Neural cell (in vitro differentiated cells): Measurements from ENCODE around the gene HDAC9. TPM values are rescaled to one million over a fixed set of nuclear protein-coding genes. Genes with fewer than 3 reads are reported as not detected.

Experiments used
- H2AFZ ChIP-seq: fragments of 200-600, 300-800 bp; sonication (generic), shearing (Covaris generic); 2 replicates; pipeline ENCODE4 v1.6.0; 2014; ENCODE audit warnings: low read depth, mild to moderate bottlenecking, antibody characterized with exemption, low read length, moderate library complexity
- H3F3A ChIP-seq: fragments of 200-600 bp; shearing (Covaris generic); 2 replicates; pipeline ENCODE4 v1.6.1; 2016; ENCODE audit warnings: mild to moderate bottlenecking, moderate library complexity, mixed read lengths, antibody characterized with exemption, low read length; ENCODE audit not compliant: insufficient read depth, poor library complexity, severe bottlenecking
- H3K27ac ChIP-seq: fragments of 200-600, 300-800 bp; sonication (generic), shearing (Covaris generic); 2 replicates; pipeline ENCODE4 v1.5.1; 2014; ENCODE audit warnings: mild to moderate bottlenecking, low read length, moderate library complexity
- H3K27me3 ChIP-seq: fragments of 300-800, 200-600 bp; sonication (generic), shearing (Covaris generic); 2 replicates; pipeline ENCODE4 v1.6.0; 2014; ENCODE audit warnings: mild to moderate bottlenecking, low read depth, low read length, moderate library complexity; ENCODE audit not compliant: insufficient read depth
- H3K36me3 ChIP-seq: fragments of 300-800, 200-600 bp; sonication (generic), shearing (Covaris generic); 2 replicates; pipeline ENCODE4 v1.5.1; 2014; ENCODE audit warnings: mild to moderate bottlenecking, antibody characterized with exemption, low read length, moderate library complexity; ENCODE audit not compliant: insufficient read depth
- H3K4me2 ChIP-seq: fragments of 300-800, 200-600 bp; sonication (generic), shearing (Covaris generic); 2 replicates; pipeline ENCODE4 v1.6.0; 2014; ENCODE audit warnings: mild to moderate bottlenecking, low read length
- H3K4me3 ChIP-seq: fragments of 300-800, 200-600 bp; sonication (generic), shearing (Covaris generic); 2 replicates; pipeline ENCODE4 v1.5.1; 2014; ENCODE audit warnings: mild to moderate bottlenecking, low read length, moderate library complexity
- H3K79me2 ChIP-seq: fragments of 200-600 bp; shearing (Covaris generic); replicated peaks from 2 replicates; pipeline ENCODE4 v1.6.0; 2014; ENCODE audit warnings: mild to moderate bottlenecking, low read length, moderate library complexity; ENCODE audit not compliant: insufficient read depth
- H3K9ac ChIP-seq: fragments of 300-800, 200-600 bp; sonication (generic), shearing (Covaris generic); 2 replicates; pipeline ENCODE4 v1.6.1; 2016; ENCODE audit warnings: mild to moderate bottlenecking, low read length, mixed read lengths
- H3K9me2 ChIP-seq: fragments of 200-600 bp; shearing (Covaris generic); 2 replicates; pipeline ENCODE4 v1.6.1; 2016; ENCODE audit warnings: mild to moderate bottlenecking, low read length, mixed read lengths; ENCODE audit not compliant: insufficient read depth
- H3K9me3 ChIP-seq: fragments of 200-600, 300-800 bp; sonication (generic), shearing (Covaris generic); 2 replicates; pipeline ENCODE4 v1.6.1; 2016; ENCODE audit warnings: mild to moderate bottlenecking, mixed run types, low read length, moderate library complexity, mixed read lengths
- H4K20me1 ChIP-seq: fragments of 200-600 bp; shearing (Covaris generic); 2 replicates; pipeline ENCODE4 v1.6.1; 2016; ENCODE audit warnings: mild to moderate bottlenecking, mixed run types; ENCODE audit not compliant: insufficient read depth
- EP300 ChIP-seq: fragments of 450-650 bp; conservative IDR thresholded peaks from 2 replicates; pipeline ENCODE4 v1.6.1; 2014; ENCODE audit warnings: antibody characterized with exemption, mild to moderate bottlenecking, moderate library complexity; ENCODE audit not compliant: poor library complexity, severe bottlenecking
- EZH2 ChIP-seq: fragments of 200-600, 300-800 bp; shearing (Covaris generic), sonication (generic); IDR thresholded peaks from 2 replicates; pipeline ENCODE4 v1.6.1; 2014; ENCODE audit warnings: antibody characterized with exemption, low read length, borderline replicate concordance, mild to moderate bottlenecking; ENCODE audit not compliant: insufficient read depth, poor library complexity, severe bottlenecking
- MXI1 ChIP-seq: fragments of 450-650 bp; conservative IDR thresholded peaks from 2 replicates; pipeline ENCODE4 v1.6.1; 2014; ENCODE audit warnings: antibody characterized with exemption, mild to moderate bottlenecking; ENCODE audit not compliant: poor library complexity, severe bottlenecking
- POLR2AphosphoS5 ChIP-seq: IDR thresholded peaks from 2 replicates; pipeline ENCODE4 v1.6.1; 2012
- RAD21 ChIP-seq: fragments of 450-650 bp; conservative IDR thresholded peaks from 2 replicates; pipeline ENCODE4 v1.6.1; 2014; ENCODE audit warnings: antibody characterized with exemption, mild to moderate bottlenecking, moderate library complexity
- REST ChIP-seq: IDR thresholded peaks from 2 replicates; pipeline ENCODE4 v1.6.1; 2012; ENCODE audit warnings: borderline replicate concordance
- SMC3 ChIP-seq: fragments of 450-650 bp; conservative IDR thresholded peaks from 2 replicates; pipeline ENCODE4 v1.6.1; 2014; ENCODE audit warnings: antibody characterized with exemption, mild to moderate bottlenecking, moderate library complexity; ENCODE audit not compliant: poor library complexity
- TAF1 ChIP-seq: IDR thresholded peaks from 2 replicates; pipeline ENCODE4 v1.6.1; 2012; ENCODE audit warnings: low read depth
- polyA plus RNA-seq: library from polyadenylated mRNA; depleted of rRNA; stranded (reverse); fragments of >200 nt; gene quantifications from 2 replicates; pipeline ENCODE4 v1.2.3, GENCODE V29; 2014
- TF ChIP-seq, protein P1 (sequence below): fragments of 450-650 bp; IDR thresholded peaks from 2 replicates; pipeline ENCODE4 v1.5.1; 2014; ENCODE audit warnings: antibody characterized with exemption, mild to moderate bottlenecking, moderate library complexity; ENCODE audit not compliant: poor library complexity, severe bottlenecking

HDAC9 gene
- polyA plus RNA-seq, 1 donor from 2014 or later = 15.9 TPM

GRCh38 chr7:18583305-18583704 is 87.8 kb downstream of the HDAC9 start:
- H3K27ac ChIP-seq = no peak overlapping the region
- no peak overlapping the region for H3K4me3 ChIP-seq
- no peak overlapping the region for H2AFZ ChIP-seq
- no peaks in the 10 kb centered on the region for H4K20me1 ChIP-seq
- TF ChIP-seq EZH2 = no peak
- no peak for TF ChIP-seq RAD21
- TF ChIP-seq SMC3 = no peak
- TF ChIP-seq, protein P1, sequence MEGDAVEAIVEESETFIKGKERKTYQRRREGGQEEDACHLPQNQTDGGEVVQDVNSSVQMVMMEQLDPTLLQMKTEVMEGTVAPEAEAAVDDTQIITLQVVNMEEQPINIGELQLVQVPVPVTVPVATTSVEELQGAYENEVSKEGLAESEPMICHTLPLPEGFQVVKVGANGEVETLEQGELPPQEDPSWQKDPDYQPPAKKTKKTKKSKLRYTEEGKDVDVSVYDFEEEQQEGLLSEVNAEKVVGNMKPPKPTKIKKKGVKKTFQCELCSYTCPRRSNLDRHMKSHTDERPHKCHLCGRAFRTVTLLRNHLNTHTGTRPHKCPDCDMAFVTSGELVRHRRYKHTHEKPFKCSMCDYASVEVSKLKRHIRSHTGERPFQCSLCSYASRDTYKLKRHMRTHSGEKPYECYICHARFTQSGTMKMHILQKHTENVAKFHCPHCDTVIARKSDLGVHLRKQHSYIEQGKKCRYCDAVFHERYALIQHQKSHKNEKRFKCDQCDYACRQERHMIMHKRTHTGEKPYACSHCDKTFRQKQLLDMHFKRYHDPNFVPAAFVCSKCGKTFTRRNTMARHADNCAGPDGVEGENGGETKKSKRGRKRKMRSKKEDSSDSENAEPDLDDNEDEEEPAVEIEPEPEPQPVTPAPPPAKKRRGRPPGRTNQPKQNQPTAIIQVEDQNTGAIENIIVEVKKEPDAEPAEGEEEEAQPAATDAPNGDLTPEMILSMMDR = no peak
- TF ChIP-seq TAF1 = no peak
- TF ChIP-seq REST = no peak
- TF ChIP-seq EP300 = no peak
- TF ChIP-seq MXI1 = no peak
- TF ChIP-seq POLR2AphosphoS5 = no peak
- no peaks in the 10 kb centered on the region for H3K79me2 ChIP-seq
- peaks cover 11% of the 10 kb centered on the region for H3F3A ChIP-seq
- H3K4me2 ChIP-seq = no peak overlapping the region
- no peak overlapping the region for H3K9ac ChIP-seq
- no peaks in the 10 kb centered on the region for H3K36me3 ChIP-seq
- H3K9me2 ChIP-seq = no peaks in the 10 kb centered on the region
- H3K27me3 ChIP-seq = no peaks in the 10 kb centered on the region
- H3K9me3 ChIP-seq = no peaks in the 10 kb centered on the region

DNA sequence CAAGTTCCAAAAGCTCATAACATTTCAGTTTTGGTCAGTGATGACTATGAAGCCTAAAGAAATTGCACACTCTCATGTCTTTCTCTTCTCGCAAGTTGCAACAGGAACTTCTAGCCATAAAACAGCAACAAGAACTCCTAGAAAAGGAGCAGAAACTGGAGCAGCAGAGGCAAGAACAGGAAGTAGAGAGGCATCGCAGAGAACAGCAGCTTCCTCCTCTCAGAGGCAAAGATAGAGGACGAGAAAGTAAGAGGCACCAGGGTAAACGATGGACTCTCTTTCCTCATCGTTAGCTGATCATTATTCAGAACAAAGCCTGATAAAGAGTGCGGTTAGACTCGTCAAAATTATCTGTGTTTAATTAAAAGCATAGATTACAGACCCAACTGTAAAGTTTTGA is 94.7 kb downstream of the HDAC9 start:
- H3K27ac ChIP-seq = no peak overlapping the region
- no peak overlapping the region for H3K4me2 ChIP-seq
- H2AFZ ChIP-seq = no peak overlapping the region
- H3K9me3 ChIP-seq = no peaks in the 10 kb centered on the region
- H3K4me3 ChIP-seq = no peak overlapping the region
- no peaks in the 10 kb centered on the region for H3K36me3 ChIP-seq
- no peaks in the 10 kb centered on the region for H3F3A ChIP-seq
- H3K9ac ChIP-seq = no peak overlapping the region
- H4K20me1 ChIP-seq = no peaks in the 10 kb centered on the region
- no peaks in the 10 kb centered on the region for H3K79me2 ChIP-seq
- no peaks in the 10 kb centered on the region for H3K9me2 ChIP-seq
- TF ChIP-seq SMC3 (no peak), RAD21 (no peak), MXI1 (no peak), REST (no peak), TAF1 (no peak), POLR2AphosphoS5 (no peak), EP300 (no peak), EZH2 (no peak)
- TF ChIP-seq, protein P1 = no peak
- no peaks in the 10 kb centered on the region for H3K27me3 ChIP-seq
